ENCODE results near the gene CACNG5.

CACNG5 gene

GRCh38 chr17:66834919-66835454 is at the start of gene CACNG5:
Gene CACNG5, plus strand, starts transcription at chr17:66835117. Its CDS starts 42,216 bp downstream, at chr17:66877333.
- in situ Hi-C loops (cut with HindIII; ENCODE audit: low pct_ligation_motif_present, low pct_unique_long_range_greater_than_20kb, low sequenced_read_pairs), result no loop called here
- peak; percentile 37 for DNase-seq

GRCh38 chr17:66786107-66786506 is 48.8 kb upstream of the CACNG5 start:
- no peak for DNase-seq
- in situ Hi-C loops (cut with HindIII; ENCODE audit: low pct_ligation_motif_present, low pct_unique_long_range_greater_than_20kb, low sequenced_read_pairs), result no loop called here

GRCh38 chr17:66787914-66788313 is 47.0 kb upstream of the CACNG5 start:
- DNase-seq, result no peak
- in situ Hi-C loops (cut with HindIII; ENCODE audit: low pct_ligation_motif_present, low pct_unique_long_range_greater_than_20kb, low sequenced_read_pairs), result no loop called here

- in situ Hi-C loops (cut with HindIII; ENCODE audit: low pct_ligation_motif_present, low pct_unique_long_range_greater_than_20kb, low sequenced_read_pairs), result no loop called here
- no peak for DNase-seq
Observed at GRCh38 chr17:66789093-66789492, 45.8 kb upstream of the CACNG5 start.

GRCh38 chr17:66789961-66790437 is 44.9 kb upstream of the CACNG5 start:
- in situ Hi-C loops (cut with HindIII; ENCODE audit: low pct_ligation_motif_present, low pct_unique_long_range_greater_than_20kb, low sequenced_read_pairs), result no loop called here

GRCh38 chr17:66790501-66791061 is 44.3 kb upstream of the CACNG5 start:
- DNase-seq, result no peak
- in situ Hi-C loops (cut with HindIII; ENCODE audit: low pct_ligation_motif_present, low pct_unique_long_range_greater_than_20kb, low sequenced_read_pairs), result no loop called here

More at GRCh38 chr17:66789961-66790437, 44.9 kb upstream of the CACNG5 start:
- no peak for DNase-seq

- in situ Hi-C loops (cut with HindIII; ENCODE audit: low pct_ligation_motif_present, low pct_unique_long_range_greater_than_20kb, low sequenced_read_pairs), result no loop called here
- DNase-seq, result no peak
Observed at GRCh38 chr17:66791347-66791746, 43.6 kb upstream of the CACNG5 start.

- DNase-seq, result no peak
- in situ Hi-C loops (cut with HindIII; ENCODE audit: low pct_ligation_motif_present, low pct_unique_long_range_greater_than_20kb, low sequenced_read_pairs), result no loop called here
Observed at GRCh38 chr17:66793814-66794213, 41.1 kb upstream of the CACNG5 start.

- DNase-seq, result no peak
- in situ Hi-C loops (cut with HindIII; ENCODE audit: low pct_ligation_motif_present, low pct_unique_long_range_greater_than_20kb, low sequenced_read_pairs), result no loop called here
Observed at GRCh38 chr17:66795486-66795885, 39.4 kb upstream of the CACNG5 start.

- DNase-seq, result no peak
- in situ Hi-C loops (cut with HindIII; ENCODE audit: low pct_ligation_motif_present, low pct_unique_long_range_greater_than_20kb, low sequenced_read_pairs), result no loop called here
Observed at GRCh38 chr17:66799849-66800537, 34.9 kb upstream of the CACNG5 start.

- no peak for DNase-seq
- in situ Hi-C loops (cut with HindIII; ENCODE audit: low pct_ligation_motif_present, low pct_unique_long_range_greater_than_20kb, low sequenced_read_pairs), result no loop called here
Observed at GRCh38 chr17:66803474-66803951, 31.4 kb upstream of the CACNG5 start.

GRCh38 chr17:66805567-66805966 is 29.4 kb upstream of the CACNG5 start:
- DNase-seq, result no peak
- in situ Hi-C loops (cut with HindIII; ENCODE audit: low pct_ligation_motif_present, low pct_unique_long_range_greater_than_20kb, low sequenced_read_pairs), result no loop called here

GRCh38 chr17:66807182-66807581 is 27.7 kb upstream of the CACNG5 start:
- in situ Hi-C loops (cut with HindIII; ENCODE audit: low pct_ligation_motif_present, low pct_unique_long_range_greater_than_20kb, low sequenced_read_pairs), result no loop called here
- no peak for DNase-seq

- in situ Hi-C loops (cut with HindIII; ENCODE audit: low pct_ligation_motif_present, low pct_unique_long_range_greater_than_20kb, low sequenced_read_pairs), result no loop called here
Observed at GRCh38 chr17:66809408-66809807, 25.5 kb upstream of the CACNG5 start.

GRCh38 chr17:66810951-66811682 is 23.8 kb upstream of the CACNG5 start:
- DNase-seq, result no peak
- in situ Hi-C loops (cut with HindIII; ENCODE audit: low pct_ligation_motif_present, low pct_unique_long_range_greater_than_20kb, low sequenced_read_pairs), result no loop called here

More at GRCh38 chr17:66809408-66809807, 25.5 kb upstream of the CACNG5 start:
- no peak for DNase-seq

GRCh38 chr17:66811683-66812054 is 23.2 kb upstream of the CACNG5 start:
- DNase-seq, result no peak
- in situ Hi-C loops (cut with HindIII; ENCODE audit: low pct_ligation_motif_present, low pct_unique_long_range_greater_than_20kb, low sequenced_read_pairs), result no loop called here

GRCh38 chr17:66812571-66812970 is 22.3 kb upstream of the CACNG5 start:
- in situ Hi-C loops (cut with HindIII; ENCODE audit: low pct_ligation_motif_present, low pct_unique_long_range_greater_than_20kb, low sequenced_read_pairs), result no loop called here
- DNase-seq, result no peak

- in situ Hi-C loops (cut with HindIII; ENCODE audit: low pct_ligation_motif_present, low pct_unique_long_range_greater_than_20kb, low sequenced_read_pairs), result no loop called here
- no peak for DNase-seq
Observed at GRCh38 chr17:66813296-66813695, 21.6 kb upstream of the CACNG5 start.

- in situ Hi-C loops (cut with HindIII; ENCODE audit: low pct_ligation_motif_present, low pct_unique_long_range_greater_than_20kb, low sequenced_read_pairs), result no loop called here
- DNase-seq, result no peak
Observed at GRCh38 chr17:66814026-66814425, 20.9 kb upstream of the CACNG5 start.
